Measurements from ENCODE around the gene OR7A17.

The OR7A17 gene

DNA sequence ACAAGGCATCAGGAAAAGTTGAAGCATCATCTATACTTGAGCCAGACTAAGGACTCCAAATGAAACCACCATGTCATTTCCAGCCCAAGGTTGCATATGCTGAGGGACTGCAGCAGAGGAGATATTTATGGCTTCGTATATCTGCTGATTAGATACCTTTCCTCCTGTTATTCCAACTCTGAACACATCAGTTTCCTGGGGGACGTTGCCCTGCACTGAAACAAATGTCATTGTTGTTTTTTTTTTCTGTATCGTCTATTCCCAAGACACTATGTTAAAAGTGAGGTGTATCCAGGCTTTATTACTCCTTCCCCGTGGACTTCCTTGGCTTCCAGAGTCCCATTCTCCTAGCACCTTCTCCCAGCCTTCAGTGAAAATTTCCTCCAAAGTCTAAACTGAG, at the start of gene OR7A17:
TSS of gene OR7A17 (minus strand) at position 101 of the 400 bp plus-strand sequence. CDS start 4,777 bp downstream, outside the sequence.
- no peak for DNase-seq

DNA sequence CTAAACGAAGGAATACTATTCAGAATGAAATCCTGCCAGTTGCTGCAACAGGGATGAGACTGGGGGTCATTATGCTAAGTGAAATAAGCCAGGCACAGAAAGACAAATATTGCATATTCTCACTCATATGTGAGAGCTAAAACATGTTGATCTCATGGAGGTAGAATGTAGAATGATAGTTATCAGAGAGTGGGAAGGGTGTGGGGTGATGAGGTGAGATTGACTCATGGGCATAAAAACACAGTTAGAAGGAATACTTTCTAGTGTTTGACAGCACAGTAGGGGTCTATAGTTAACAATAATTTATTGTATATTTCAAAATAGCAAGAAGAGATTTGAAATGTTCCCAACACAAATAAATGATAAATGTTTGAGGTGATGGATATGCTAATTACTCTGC, 47.6 kb upstream of the OR7A17 start:
- DNase-seq = no peak

DNA sequence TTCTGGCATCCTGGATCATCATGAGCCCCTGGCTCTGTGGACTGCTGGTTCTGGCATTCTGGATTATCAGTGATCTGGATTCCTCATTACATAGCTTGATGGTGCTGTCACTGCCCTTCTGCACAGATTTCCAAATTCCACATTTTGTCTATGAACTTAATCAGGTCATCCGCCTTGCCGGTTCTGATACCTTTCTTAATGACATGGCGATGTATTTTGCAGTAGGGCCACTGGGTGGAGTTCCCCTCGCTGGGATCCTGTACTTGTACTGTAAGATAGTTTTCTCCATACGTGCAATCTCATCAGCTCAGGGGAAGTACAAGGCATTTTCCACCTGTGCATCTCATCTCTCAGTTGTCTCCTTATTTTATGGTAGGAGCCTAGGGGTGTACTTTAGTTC, 30.9 kb upstream of the OR7A17 start:
- no peak for DNase-seq

- DNase-seq = no peak
Observed at GRCh38 chr19:14915116-14915515, 29.2 kb upstream of the OR7A17 start.

GRCh38 chr19:14906711-14907110, 20.8 kb upstream of the OR7A17 start:
- no peak for DNase-seq

DNA sequence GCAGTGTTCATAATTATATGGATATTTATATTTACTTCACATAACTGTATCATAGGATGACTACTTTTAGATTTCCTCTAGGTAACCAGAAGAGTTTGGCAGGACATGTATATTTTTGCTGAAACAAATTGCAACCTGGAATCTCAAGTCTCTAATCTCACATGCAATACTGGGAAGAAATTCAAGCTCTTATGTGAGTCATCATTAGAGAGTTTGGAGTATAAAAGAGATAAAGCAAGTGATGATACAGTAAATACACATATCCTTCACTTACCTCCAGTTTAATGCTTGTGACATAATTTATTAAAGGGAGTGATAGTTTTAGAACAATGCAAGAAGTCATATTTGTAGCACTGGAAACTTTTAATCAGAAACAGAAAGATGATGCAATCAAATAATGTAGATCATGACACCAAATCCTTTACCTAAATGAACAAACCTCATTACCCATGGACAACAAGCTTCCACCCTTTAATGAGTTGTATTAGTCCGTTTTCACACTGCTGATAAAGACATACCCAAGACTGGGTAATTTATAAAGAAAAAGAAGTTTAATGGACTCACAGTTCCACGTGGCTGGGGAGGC, 15.8 kb upstream of the OR7A17 start:
- DNase-seq = no peak

GRCh38 chr19:14890643-14891379, 4.9 kb upstream of the OR7A17 start:
- DNase-seq = no peak

GRCh38 chr19:14889994-14890642, 4.2 kb upstream of the OR7A17 start:
- DNase-seq = no peak

GRCh38 chr19:14871619-14872230, 14.2 kb downstream of the OR7A17 start:
- no peak for DNase-seq

- DNase-seq = no peak
Observed at GRCh38 chr19:14868497-14868896, 17.4 kb downstream of the OR7A17 start.

DNA sequence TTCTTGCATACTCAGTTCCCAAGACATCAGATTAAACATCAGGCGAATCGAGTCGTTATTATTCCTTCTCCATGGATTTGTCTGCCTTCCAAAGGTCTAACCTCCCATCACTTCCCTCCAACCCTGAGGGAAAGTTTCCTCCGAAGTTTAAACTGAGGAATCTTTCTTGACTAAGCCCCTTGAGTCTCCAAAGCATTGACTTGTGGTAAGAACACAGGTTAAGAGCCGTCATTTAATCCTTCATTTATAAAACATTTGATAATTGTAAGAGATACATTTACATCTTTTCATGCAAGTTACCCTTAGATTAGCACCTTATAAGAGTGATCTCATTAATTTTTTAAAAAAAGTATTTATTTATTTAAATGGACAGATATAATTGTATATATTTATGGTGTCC, 37.1 kb downstream of the OR7A17 start, which contains the start of gene OR7A10:
TSS of gene OR7A10 (minus strand) at position 101 of the 400 bp plus-strand sequence. CDS start 7,045 bp downstream, outside the sequence.
- no peak for DNase-seq

- DNase-seq = no peak
Observed at GRCh38 chr19:14843578-14843977, 42.4 kb downstream of the OR7A17 start.

- DNase-seq = no peak
Observed at GRCh38 chr19:14843169-14843568, 42.8 kb downstream of the OR7A17 start.

DNA sequence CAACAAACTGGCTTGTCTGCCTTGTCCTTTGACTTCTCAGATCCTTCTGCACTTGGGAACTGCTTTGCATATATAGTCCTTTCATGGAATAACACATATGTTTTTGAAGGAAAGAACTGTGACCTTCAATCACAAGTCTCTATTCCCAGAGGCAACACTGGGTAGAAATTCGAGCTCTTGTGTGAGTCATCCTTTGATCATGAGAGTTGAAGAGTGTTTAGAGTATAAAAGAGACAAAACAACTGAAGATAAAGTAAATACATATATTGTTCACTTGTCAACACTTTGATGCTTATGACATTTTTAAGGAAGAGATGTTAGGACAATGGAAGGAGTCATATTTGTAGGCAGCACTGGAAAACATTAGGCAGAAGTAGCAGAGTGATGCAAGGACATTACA, 45.7 kb downstream of the OR7A17 start:
- no peak for DNase-seq

GRCh38 chr19:14837391-14837790, 48.5 kb downstream of the OR7A17 start:
- DNase-seq = no peak

- no peak for DNase-seq
Observed at GRCh38 chr19:14835011-14835410, 50.9 kb downstream of the OR7A17 start, which contains the start of the genes OR7A5 and OR7C1. TSS of gene OR7A5 (minus strand) at chr19:14835185. CDS start at chr19:14828241, 6,944 bp downstream. TSS of gene OR7C1 (minus strand) at chr19:14835185. CDS start at chr19:14800136, 35,049 bp downstream.

- no peak for DNase-seq
Observed at GRCh38 chr19:14830702-14831101, 55.2 kb downstream of the OR7A17 start.

Data from activated CD4-positive, alpha-beta T cell treated with anti-CD3 and anti-CD28 coated beads for 1 hour (primary cell).